Coronary artery (tissue), 2 donors: ENCODE results near the gene RGS3.

Source experiments
- DNase-seq: peaks from one replicate; pipeline ENCODE4 v3.0.0-alpha.2; 2017; ENCODE audit warnings: low spot score
- H3K27ac ChIP-seq, 2 donors: fragments of 200-600 bp; sonication (generic); one replicate each; pipeline ENCODE4 v1.5.1; 2016 to 2019
- H3K4me3 ChIP-seq: fragments of 200-600 bp; sonication (generic); 2 replicates; pipeline ENCODE4 v1.5.1; 2016; ENCODE audit warnings: mild to moderate bottlenecking, moderate library complexity
- CTCF ChIP-seq: fragments of 200-600 bp; sonication (generic); IDR thresholded peaks from one replicate; pipeline ENCODE4 v1.5.1; 2019; ENCODE audit warnings: antibody characterized with exemption

The RGS3 gene

GRCh38 chr9:113497051-113497450, 33.5 kb downstream of the RGS3 start:
- Histone ChIP-seq H3K27ac (no peak overlapping the region), H3K4me3 (no peak overlapping the region)
- DNase-seq: no peak
- no peak for TF ChIP-seq CTCF

- H3K27ac ChIP-seq: no peak overlapping the region
- no peak for TF ChIP-seq CTCF
Measured at GRCh38 chr9:113499153-113499875, 35.8 kb downstream of the RGS3 start.

GRCh38 chr9:113499876-113500497, 36.5 kb downstream of the RGS3 start:
- H3K4me3 ChIP-seq: no peak overlapping the region
- peak overlapping the region in 1 of 2 donors; percentile 26 for H3K27ac ChIP-seq
- no peak for TF ChIP-seq CTCF
- DNase-seq: no peak

More at GRCh38 chr9:113499153-113499875, 35.8 kb downstream of the RGS3 start:
- H3K4me3 ChIP-seq: no peak overlapping the region
- no peak for DNase-seq

- Histone ChIP-seq H3K4me3 (peak overlapping the region; percentile 53), H3K27ac (peak overlapping the region in 1 of 2 donors; percentile 64)
- DNase-seq: no peak
- TF ChIP-seq CTCF: no peak
Measured at GRCh38 chr9:113501129-113501686, 37.7 kb downstream of the RGS3 start.

- TF ChIP-seq CTCF: no peak
- Histone ChIP-seq H3K27ac (peak overlapping the region in 1 of 2 donors; percentile 64), H3K4me3 (peak overlapping the region; percentile 53)
- no peak for DNase-seq
Measured at GRCh38 chr9:113501852-113502251, 38.3 kb downstream of the RGS3 start.

GRCh38 chr9:113502427-113503034, 39.0 kb downstream of the RGS3 start:
- Histone ChIP-seq H3K27ac (peak overlapping the region; percentile 47 to 64), H3K4me3 (peak overlapping the region; percentile 53)

More at GRCh38 chr9:113502427-113503034, 39.0 kb downstream of the RGS3 start:
- no peak for DNase-seq
- TF ChIP-seq CTCF: no peak
